Measurements from ENCODE around the gene HIKESHI. TPM values are rescaled to one million over a fixed set of nuclear protein-coding genes. Genes with fewer than 3 reads are reported as not detected.
A peak's percentile ranks its signal among the peaks of the same experiment; 100 is the strongest.
"Not testable (repeated sequence)": the region's sequence is repeated elsewhere in the genome, so short reads cannot be mapped to it uniquely, and the experiment has no call there.

Gene HIKESHI
- total RNA-seq, 1 experiment from 2014 or later = 85.1 TPM

DNA sequence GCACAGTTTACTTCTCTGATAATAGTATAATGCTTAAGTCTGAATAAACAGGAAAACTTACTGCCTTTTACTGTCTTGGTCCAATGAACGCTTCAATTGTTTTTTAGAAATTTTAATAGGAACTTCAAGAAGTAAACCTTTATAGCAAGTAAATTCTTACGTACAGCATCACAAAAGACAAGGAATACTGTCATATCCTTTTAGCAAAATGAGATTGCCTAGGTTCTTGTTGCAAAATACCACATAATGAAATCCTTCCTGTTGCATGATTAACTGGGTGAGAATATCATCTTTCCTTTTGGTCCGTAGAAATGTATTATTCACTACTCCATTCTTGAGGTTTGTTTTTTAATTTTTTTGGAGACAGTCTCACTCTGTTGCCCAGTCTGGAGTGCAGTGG, 22.3 kb upstream of the HIKESHI start:
- Histone ChIP-seq H3K36me3 (peaks cover 54% of the 10 kb centered on the region), H3K27me3 (no peaks in the 10 kb centered on the region), H3K4me1 (no peaks in the 10 kb centered on the region), H3K27ac (no peak overlapping the region), H3K4me3 (no peak overlapping the region), H3K9me3 (replicated peaks) (no peaks in the 10 kb centered on the region)
- DNase-seq = no peak

DNA sequence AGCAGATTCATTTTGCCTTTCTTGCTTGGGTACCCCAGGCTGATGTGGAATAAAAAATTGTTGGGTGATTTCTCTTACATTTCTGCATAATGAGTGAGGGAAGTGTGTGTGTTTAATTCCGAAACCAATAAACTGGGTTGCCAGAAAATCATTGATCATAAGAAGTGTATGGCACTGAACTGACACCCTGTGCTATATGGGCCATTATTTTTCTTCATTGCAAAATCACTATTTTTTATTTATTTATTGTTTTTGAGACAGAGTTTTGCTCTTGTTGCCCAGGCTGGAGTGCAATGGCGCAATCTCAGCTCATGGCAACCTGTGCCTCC, 14.6 kb upstream of the HIKESHI start:
- H3K27me3 ChIP-seq = no peaks in the 10 kb centered on the region
- no peak overlapping the region for H3K27ac ChIP-seq
- peaks cover 9% of the 10 kb centered on the region for H3K36me3 ChIP-seq
- H3K4me3 ChIP-seq = no peak overlapping the region
- 0 out of 2 replicates have a peak, but pooled peaks cover 2% of the 10 kb centered on the region for H3K4me1 ChIP-seq
- no peaks in the 10 kb centered on the region for H3K9me3 ChIP-seq (replicated peaks)
- no peak for DNase-seq

GRCh38 chr11:86288776-86289507, 13.1 kb upstream of the HIKESHI start:
- peaks cover 7% of the 10 kb centered on the region for H3K36me3 ChIP-seq
- peak in 1 of 2 experiments; percentile 18 for DNase-seq
- H3K27me3 ChIP-seq = no peaks in the 10 kb centered on the region
- H3K4me1 ChIP-seq = 0 out of 2 replicates have a peak, but pooled peaks cover 2% of the 10 kb centered on the region
- no peaks in the 10 kb centered on the region for H3K9me3 ChIP-seq (replicated peaks)
- no peak overlapping the region for H3K4me3 ChIP-seq
- H3K27ac ChIP-seq = no peak overlapping the region

DNA sequence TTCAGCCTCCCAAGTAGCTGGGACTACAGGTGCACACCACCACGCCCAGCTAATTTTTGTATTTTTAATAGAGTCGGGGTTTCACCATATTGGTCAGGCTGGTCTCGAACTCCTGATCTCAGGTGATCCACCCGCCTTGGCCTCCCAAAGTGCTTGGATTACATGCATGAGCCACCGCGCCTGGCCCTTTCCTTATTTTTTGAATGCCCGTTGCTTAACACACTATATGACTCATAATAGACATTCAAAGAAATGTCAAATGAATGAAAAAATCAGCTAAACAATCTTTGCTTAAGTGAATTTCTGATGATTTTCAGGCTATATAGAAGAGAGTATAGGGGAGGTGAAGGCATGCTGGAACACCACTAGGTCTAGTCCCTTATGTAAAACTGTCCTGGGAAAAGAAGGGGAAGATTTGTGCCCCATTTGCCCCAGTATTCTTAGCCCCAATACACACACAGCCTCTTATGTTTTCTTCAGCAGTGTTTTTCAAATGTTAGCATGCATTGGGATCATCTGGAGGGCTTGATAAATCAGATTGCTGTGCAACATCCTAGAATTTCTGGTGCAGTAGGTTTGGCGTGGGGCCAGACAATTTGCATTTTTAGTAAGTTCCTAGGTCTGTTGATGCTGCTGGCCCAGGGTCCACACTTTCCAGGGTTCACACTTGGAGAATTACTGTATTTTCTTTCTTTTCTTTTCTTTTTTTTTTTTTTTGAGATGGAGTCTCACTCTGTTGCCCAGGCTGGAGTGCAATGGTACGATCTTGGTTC, 12.3 kb upstream of the HIKESHI start:
- H3K4me1 ChIP-seq; H3K36me3 ChIP-seq; H3K27me3 ChIP-seq; DNase-seq; H3K9me3 ChIP-seq (replicated peaks); H3K27ac ChIP-seq; H3K4me3 ChIP-seq: not testable (repeated sequence)

DNA sequence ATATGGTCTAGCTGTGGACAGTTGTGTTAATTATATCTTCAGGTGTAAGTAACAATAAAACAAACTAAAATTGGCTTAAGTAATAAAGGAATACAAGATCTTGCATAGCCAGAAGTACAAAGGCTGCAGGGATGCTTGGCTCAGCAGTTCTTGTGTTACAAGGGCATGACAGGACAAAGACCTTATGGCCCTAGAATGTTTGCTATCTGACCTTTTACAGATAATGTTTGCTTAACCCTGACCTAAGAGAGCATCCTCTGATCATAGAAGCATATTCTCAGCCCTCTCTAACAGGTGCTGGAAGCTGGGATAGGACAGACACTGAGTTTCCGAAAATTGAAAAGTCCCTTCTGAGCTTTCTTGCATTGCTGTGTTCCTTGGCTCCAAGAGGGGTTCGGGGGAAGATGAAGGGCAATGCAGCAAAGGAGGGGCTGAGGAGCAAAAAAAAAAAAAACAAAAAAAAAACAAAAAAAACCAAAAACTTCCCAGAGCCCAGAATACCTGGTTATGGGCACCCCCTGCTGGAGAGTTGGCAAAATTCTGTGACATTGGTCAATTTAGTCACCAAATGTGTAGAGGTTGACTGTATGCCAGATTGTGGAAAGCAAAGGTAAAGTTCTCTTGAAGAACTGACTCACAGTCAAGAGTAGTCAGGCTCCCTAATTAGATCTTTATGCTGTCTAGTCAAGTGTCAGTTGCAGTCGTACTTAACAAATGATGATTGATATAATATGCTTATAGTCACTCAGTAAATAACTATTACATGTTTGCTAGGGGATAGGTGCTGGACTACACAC, 10.4 kb upstream of the HIKESHI start:
- no peaks in the 10 kb centered on the region for H3K27me3 ChIP-seq
- no peaks in the 10 kb centered on the region for H3K36me3 ChIP-seq
- peak; percentile 53 to 85 for DNase-seq
- H3K27ac ChIP-seq = no peak overlapping the region
- 0 out of 2 replicates have a peak, but pooled peaks cover 2% of the 10 kb centered on the region for H3K4me1 ChIP-seq
- H3K9me3 ChIP-seq (replicated peaks) = no peaks in the 10 kb centered on the region
- H3K4me3 ChIP-seq = no peak overlapping the region

DNA sequence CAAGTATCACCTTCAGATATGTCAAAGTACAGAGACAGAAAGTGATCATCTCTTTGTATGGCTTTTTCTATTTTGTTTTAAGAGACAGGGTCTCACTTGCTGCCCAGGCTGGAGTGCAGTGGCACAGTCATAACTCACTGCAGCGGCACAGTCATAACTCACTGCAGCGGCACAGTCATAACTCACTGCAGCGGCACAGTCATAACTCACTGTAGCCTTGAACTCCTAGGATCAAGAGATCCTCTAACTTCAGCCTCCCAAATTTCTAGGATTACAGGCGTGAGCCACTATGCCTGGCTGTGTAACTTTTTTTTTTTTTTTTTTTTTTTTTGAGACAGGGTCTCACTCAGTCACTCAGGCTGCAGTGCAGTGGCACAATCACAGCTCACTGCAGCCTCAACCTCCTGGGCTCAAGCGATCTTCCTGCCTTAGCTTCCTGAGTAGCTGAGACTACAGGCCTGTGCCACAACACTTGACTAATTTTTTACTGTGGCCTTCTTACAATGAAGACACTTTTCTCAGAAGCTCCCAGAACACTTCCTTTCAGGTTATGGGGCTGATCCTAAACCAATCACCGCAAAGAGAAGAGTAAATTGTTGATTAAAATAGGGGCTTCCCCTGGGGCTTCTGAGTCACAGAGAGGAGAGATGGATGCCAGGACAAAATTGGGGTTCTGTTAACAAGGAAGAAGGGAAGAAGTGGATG, 9.0 kb upstream of the HIKESHI start:
- Histone ChIP-seq H3K4me1 (0 out of 2 replicates have a peak, but pooled peaks cover 2% of the 10 kb centered on the region), H3K27me3 (no peaks in the 10 kb centered on the region), H3K27ac (no peak overlapping the region), H3K36me3 (no peaks in the 10 kb centered on the region), H3K4me3 (no peak overlapping the region), H3K9me3 (replicated peaks) (no peaks in the 10 kb centered on the region)
- no peak for DNase-seq

DNA sequence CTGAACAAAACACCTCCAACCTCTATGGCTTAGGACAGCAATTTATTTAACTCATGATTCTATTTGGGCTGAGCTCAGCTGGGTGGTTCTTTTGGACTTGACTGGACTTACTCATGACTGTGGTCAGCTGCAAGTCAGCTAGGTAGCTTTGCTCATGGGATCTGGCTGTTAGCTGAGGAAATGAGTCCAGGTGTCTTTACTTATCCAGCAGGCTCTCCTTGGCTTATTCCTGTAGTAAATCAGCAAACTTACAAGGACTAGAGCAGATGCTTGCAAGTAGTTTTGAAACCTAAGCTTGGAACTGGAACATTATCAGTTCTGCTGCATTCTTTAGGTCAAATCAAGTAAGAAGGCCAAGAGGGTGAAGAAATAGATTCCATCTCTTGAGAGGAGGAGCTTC, 8.0 kb upstream of the HIKESHI start:
- no peak for DNase-seq

GRCh38 chr11:86301742-86302091, 323 bp upstream of the HIKESHI start:
- Histone ChIP-seq H3K4me3 (peak overlapping the region; percentile 90), H3K27ac (peak overlapping the region; percentile 79)
- no peak for DNase-seq

More for the DNA sequence above, 8.0 kb upstream of the HIKESHI start:
- Histone ChIP-seq H3K4me3 (no peak overlapping the region), H3K27ac (no peak overlapping the region), H3K27me3 (no peaks in the 10 kb centered on the region), H3K4me1 (0 out of 2 replicates have a peak, but pooled peaks cover 2% of the 10 kb centered on the region), H3K36me3 (no peaks in the 10 kb centered on the region), H3K9me3 (replicated peaks) (no peaks in the 10 kb centered on the region)

DNA sequence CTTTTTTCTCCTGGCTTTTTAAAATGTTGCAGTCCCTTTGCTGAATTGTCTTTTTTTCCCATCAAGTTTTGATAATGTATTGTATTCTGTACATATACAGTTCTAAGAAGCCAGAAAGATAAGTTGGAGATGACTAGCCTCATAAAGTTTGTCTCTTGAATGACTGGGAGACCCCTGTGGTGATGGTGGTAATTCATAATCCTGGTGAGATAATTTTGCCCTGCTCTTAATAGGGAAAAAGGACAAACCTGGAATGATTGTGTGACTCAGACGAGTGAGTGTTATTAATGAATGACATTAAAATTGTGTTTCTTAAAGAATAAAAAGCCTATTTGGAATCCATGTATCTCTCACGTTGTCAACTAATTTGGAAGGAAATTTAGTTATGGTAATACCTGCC, 1.2 kb downstream of the HIKESHI start:
- H3K27me3 ChIP-seq = no peaks in the 10 kb centered on the region
- no peak overlapping the region for H3K27ac ChIP-seq
- H3K4me3 ChIP-seq = peak overlapping the region; percentile 90
- peaks cover 9% of the 10 kb centered on the region for H3K36me3 ChIP-seq
- peak in 1 of 2 experiments; percentile 27 for DNase-seq
- no peaks in the 10 kb centered on the region for H3K9me3 ChIP-seq (replicated peaks)
- peaks cover 5% of the 10 kb centered on the region; the same call in 1 of the 2 replicates for H3K4me1 ChIP-seq

More at GRCh38 chr11:86301742-86302091, 323 bp upstream of the HIKESHI start:
- peaks cover 5% of the 10 kb centered on the region; the same call in 1 of the 2 replicates for H3K4me1 ChIP-seq
- no peaks in the 10 kb centered on the region for H3K27me3 ChIP-seq
- peaks cover 8% of the 10 kb centered on the region; the same call in 1 of the 2 replicates for H3K36me3 ChIP-seq
- H3K9me3 ChIP-seq (replicated peaks) = no peaks in the 10 kb centered on the region

GRCh38 chr11:86308710-86309109, 6.7 kb downstream of the HIKESHI start:
- peaks cover 30% of the 10 kb centered on the region for H3K36me3 ChIP-seq
- not testable (repeated sequence) for DNase-seq; H3K4me3 ChIP-seq; H3K4me1 ChIP-seq; H3K27me3 ChIP-seq; H3K9me3 ChIP-seq (replicated peaks); H3K27ac ChIP-seq

DNA sequence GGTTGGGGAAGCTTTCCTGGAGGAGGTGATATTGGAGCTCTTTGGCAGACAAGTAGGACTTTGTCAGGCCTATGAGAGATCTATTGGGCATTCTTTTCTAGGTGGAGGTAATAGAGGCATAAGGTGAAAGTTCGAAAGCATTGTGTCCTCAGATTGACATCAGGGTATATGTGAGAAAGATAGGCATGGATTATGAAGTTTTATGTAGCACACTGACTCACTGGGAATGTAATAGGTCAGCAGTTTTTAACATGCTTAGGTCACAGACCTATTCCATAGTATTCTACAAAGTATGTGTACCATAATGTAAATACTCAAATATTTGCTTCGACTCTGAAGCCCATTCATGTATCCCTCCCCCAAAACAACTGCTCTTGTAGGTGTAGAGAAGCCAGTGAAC, 11.8 kb downstream of the HIKESHI start:
- no peak overlapping the region for H3K27ac ChIP-seq
- H3K27me3 ChIP-seq = no peaks in the 10 kb centered on the region
- H3K36me3 ChIP-seq = peaks cover 38% of the 10 kb centered on the region
- no peak overlapping the region for H3K4me3 ChIP-seq
- H3K4me1 ChIP-seq = peaks cover 4% of the 10 kb centered on the region; the same call in 1 of the 2 replicates
- DNase-seq = no peak
- H3K9me3 ChIP-seq (replicated peaks) = peaks cover 3% of the 10 kb centered on the region; the same call in 1 of the 2 replicates

DNA sequence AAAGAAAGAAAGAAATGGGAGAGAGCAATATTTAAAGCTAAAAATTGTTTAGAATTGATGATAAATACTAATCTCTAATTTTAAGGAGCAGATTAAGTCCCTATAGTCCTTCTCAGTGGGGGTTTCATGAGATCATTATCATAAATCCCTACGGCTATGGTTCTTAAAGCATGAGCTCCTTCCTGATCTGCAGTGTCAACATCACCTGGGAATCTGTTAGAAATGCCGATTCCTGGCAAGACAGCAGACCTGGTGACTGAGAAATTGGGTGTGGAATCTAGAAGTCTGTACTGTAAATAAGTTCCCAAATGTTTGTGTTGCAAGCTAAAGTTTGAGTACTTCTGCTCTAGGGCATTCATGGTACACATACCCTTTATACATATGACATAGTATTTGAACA, 12.6 kb downstream of the HIKESHI start:
- no peak for DNase-seq
- Histone ChIP-seq H3K4me1 (no peaks in the 10 kb centered on the region), H3K27ac (no peak overlapping the region), H3K4me3 (no peak overlapping the region), H3K27me3 (no peaks in the 10 kb centered on the region), H3K36me3 (peaks cover 38% of the 10 kb centered on the region), H3K9me3 (replicated peaks) (0 out of 2 replicates have a peak, but pooled peaks cover 3% of the 10 kb centered on the region)

- H3K27me3 ChIP-seq = no peaks in the 10 kb centered on the region
- no peaks in the 10 kb centered on the region for H3K4me1 ChIP-seq
- no peaks in the 10 kb centered on the region; the same call in 1 of the 2 replicates for H3K9me3 ChIP-seq (replicated peaks)
- peaks cover 46% of the 10 kb centered on the region for H3K36me3 ChIP-seq
- H3K27ac ChIP-seq = no peak overlapping the region
- H3K4me3 ChIP-seq = no peak overlapping the region
- no peak for DNase-seq
These were observed 33.2 kb downstream of the HIKESHI start for GRCh38 chr11:86335131-86335767.

DNA sequence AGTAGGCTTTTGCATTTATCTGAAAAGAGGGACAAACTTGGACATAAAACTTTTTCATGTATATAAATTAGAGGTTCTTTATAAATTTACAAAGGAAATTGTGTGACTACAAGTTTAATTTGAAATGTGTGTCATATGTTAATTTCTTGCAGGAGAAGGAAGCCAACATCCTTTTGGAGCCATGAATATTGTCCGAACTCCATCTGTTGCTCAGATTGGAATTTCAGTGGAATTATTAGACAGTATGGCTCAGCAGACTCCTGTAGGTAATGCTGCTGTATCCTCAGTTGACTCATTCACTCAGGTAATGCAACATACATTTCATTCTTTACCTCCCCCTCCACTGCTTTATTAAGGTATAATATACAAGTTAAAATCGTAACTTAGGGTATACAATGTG, 35.2 kb downstream of the HIKESHI start:
- DNase-seq = no peak
- Histone ChIP-seq H3K36me3 (peaks cover 38% of the 10 kb centered on the region), H3K27ac (no peak overlapping the region), H3K27me3 (no peaks in the 10 kb centered on the region), H3K4me3 (no peak overlapping the region), H3K4me1 (no peaks in the 10 kb centered on the region), H3K9me3 (replicated peaks) (no peaks in the 10 kb centered on the region; the same call in 1 of the 2 replicates)

Data from SJCRH30 (cell line).